OCI-LY1 (cell line): ENCODE data around the gene STARD13.

ENCODE experiments used
- H2AFZ ChIP-seq: fragments of 200-600 bp; sonication (generic), shearing (Covaris generic); 2 replicates; pipeline ENCODE4 v1.6.0; 2014; ENCODE audit warnings: antibody characterized with exemption, mild to moderate bottlenecking, low read length
- H3F3A ChIP-seq: fragments of 200-600 bp; sonication (generic), shearing (Covaris generic); 2 replicates; pipeline ENCODE4 v1.6.0; 2014; ENCODE audit warnings: mild to moderate bottlenecking, antibody characterized with exemption, low read length, moderate library complexity; ENCODE audit not compliant: insufficient read depth
- H3K27ac ChIP-seq: fragments of 200-600 bp; sonication (generic); 2 replicates; pipeline ENCODE4 v1.5.1; 2014; ENCODE audit warnings: low read length, mixed run types, mild to moderate bottlenecking, low read depth; ENCODE audit not compliant: poor library complexity, severe bottlenecking
- H3K27me3 ChIP-seq: fragments of 200-600 bp; sonication (generic); 2 replicates; pipeline ENCODE4 v1.6.0; 2014; ENCODE audit warnings: antibody characterized with exemption, mild to moderate bottlenecking, low read length, moderate library complexity; ENCODE audit not compliant: insufficient read depth
- H3K36me3 ChIP-seq: fragments of 200-600 bp; sonication (generic); 2 replicates; pipeline ENCODE4 v1.6.1; 2014; ENCODE audit warnings: mild to moderate bottlenecking, antibody characterized with exemption, low read length, moderate library complexity, mixed read lengths; ENCODE audit not compliant: insufficient read depth
- H3K4me1 ChIP-seq: fragments of 200-600 bp; sonication (generic); 2 replicates; pipeline ENCODE4 v1.5.1; 2014; ENCODE audit warnings: mild to moderate bottlenecking, low read length, moderate library complexity; ENCODE audit not compliant: insufficient read depth, severe bottlenecking
- H3K4me2 ChIP-seq: fragments of 200-600 bp; sonication (generic), shearing (Covaris generic); 2 replicates; pipeline ENCODE4 v1.6.1; 2014; ENCODE audit warnings: low read length
- H3K4me3 ChIP-seq: fragments of 200-600 bp; sonication (generic); 2 replicates; pipeline ENCODE4 v1.5.1; 2014; ENCODE audit warnings: low read length, low read depth, mild to moderate bottlenecking, mixed read lengths; ENCODE audit not compliant: poor library complexity, severe bottlenecking
- H3K79me2 ChIP-seq: fragments of 200-600 bp; shearing (Covaris generic); 2 replicates; pipeline ENCODE4 v1.6.1; 2016; ENCODE audit warnings: mixed run types, low read length, mixed read lengths; ENCODE audit not compliant: insufficient read depth
- H3K9ac ChIP-seq: fragments of 200-600 bp; sonication (generic), shearing (Covaris generic); 2 replicates; pipeline ENCODE4 v1.6.1; 2014; ENCODE audit warnings: mild to moderate bottlenecking, low read length, mixed read lengths
- H3K9me2 ChIP-seq: fragments of 200-600 bp; sonication (generic), shearing (Covaris generic); 2 replicates; pipeline ENCODE4 v1.6.1; 2014; ENCODE audit warnings: low read depth, mild to moderate bottlenecking, low read length, mixed read lengths
- H3K9me3 ChIP-seq: fragments of 200-600 bp; shearing (Covaris generic); 2 replicates; pipeline ENCODE4 v1.6.1; 2014; ENCODE audit warnings: low read length, mixed read lengths
- H4K20me1 ChIP-seq: fragments of 200-600 bp; sonication (generic), shearing (Covaris generic); 2 replicates; pipeline ENCODE4 v1.6.0; 2016; ENCODE audit warnings: mild to moderate bottlenecking, low read length; ENCODE audit not compliant: insufficient read depth
- EZH2 ChIP-seq: fragments of 200-600 bp; sonication (generic), shearing (Covaris generic); IDR thresholded peaks from 2 replicates; pipeline ENCODE4 v1.8.0; 2017; ENCODE audit warnings: borderline replicate concordance, mixed run types, mild to moderate bottlenecking, antibody characterized with exemption, low read length, moderate library complexity, mixed read lengths
- TF ChIP-seq, protein P1 (sequence below): fragments of 200-600 bp; sonication (generic), shearing (Covaris generic); IDR thresholded peaks from 2 replicates; pipeline ENCODE4 v1.5.1; 2017; ENCODE audit warnings: mild to moderate bottlenecking, antibody characterized with exemption, low read length, moderate library complexity, mixed read lengths

Gene STARD13

GRCh38 chr13:33235564-33235963 is 50.0 kb downstream of the STARD13 start:
- Histone ChIP-seq H4K20me1 (no peaks in the 10 kb centered on the region), H3K9me2 (no peaks in the 10 kb centered on the region), H3F3A (no peaks in the 10 kb centered on the region), H3K27me3 (no peaks in the 10 kb centered on the region), H3K36me3 (no peaks in the 10 kb centered on the region), H3K4me1 (no peaks in the 10 kb centered on the region), H3K9me3 (no peaks in the 10 kb centered on the region), H2AFZ (no peak overlapping the region), H3K27ac (no peak overlapping the region), H3K9ac (no peak overlapping the region), H3K4me2 (no peak overlapping the region), H3K79me2 (no peaks in the 10 kb centered on the region), H3K4me3 (no peak overlapping the region)
- no peak for TF ChIP-seq EZH2

DNA sequence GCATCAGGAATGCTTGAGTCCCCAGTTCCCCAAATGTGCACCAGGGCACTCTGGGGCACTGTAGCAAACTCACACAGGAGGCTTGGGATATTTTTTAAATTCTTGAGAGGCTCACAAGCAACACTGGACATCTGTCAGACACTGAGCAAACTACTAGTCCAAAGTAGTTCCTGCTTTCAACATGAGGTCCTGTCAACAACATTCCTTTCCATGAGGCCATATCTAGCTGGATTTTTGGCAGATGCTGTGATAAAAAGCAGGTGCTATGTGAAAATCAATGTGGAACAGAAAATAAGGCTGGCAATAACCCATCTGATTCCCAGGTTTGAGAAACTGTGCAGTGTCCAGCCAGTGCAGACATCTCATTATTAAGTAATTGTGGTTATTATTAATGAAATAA is 50.5 kb downstream of the STARD13 start:
- no peaks in the 10 kb centered on the region for H3K9me3 ChIP-seq
- H3F3A ChIP-seq: no peaks in the 10 kb centered on the region
- no peaks in the 10 kb centered on the region for H3K4me1 ChIP-seq
- no peaks in the 10 kb centered on the region for H3K79me2 ChIP-seq
- no peaks in the 10 kb centered on the region for H4K20me1 ChIP-seq
- H3K27ac ChIP-seq: no peak overlapping the region
- no peaks in the 10 kb centered on the region for H3K9me2 ChIP-seq
- H3K27me3 ChIP-seq: no peaks in the 10 kb centered on the region
- H3K4me2 ChIP-seq: no peak overlapping the region
- TF ChIP-seq, protein P1, sequence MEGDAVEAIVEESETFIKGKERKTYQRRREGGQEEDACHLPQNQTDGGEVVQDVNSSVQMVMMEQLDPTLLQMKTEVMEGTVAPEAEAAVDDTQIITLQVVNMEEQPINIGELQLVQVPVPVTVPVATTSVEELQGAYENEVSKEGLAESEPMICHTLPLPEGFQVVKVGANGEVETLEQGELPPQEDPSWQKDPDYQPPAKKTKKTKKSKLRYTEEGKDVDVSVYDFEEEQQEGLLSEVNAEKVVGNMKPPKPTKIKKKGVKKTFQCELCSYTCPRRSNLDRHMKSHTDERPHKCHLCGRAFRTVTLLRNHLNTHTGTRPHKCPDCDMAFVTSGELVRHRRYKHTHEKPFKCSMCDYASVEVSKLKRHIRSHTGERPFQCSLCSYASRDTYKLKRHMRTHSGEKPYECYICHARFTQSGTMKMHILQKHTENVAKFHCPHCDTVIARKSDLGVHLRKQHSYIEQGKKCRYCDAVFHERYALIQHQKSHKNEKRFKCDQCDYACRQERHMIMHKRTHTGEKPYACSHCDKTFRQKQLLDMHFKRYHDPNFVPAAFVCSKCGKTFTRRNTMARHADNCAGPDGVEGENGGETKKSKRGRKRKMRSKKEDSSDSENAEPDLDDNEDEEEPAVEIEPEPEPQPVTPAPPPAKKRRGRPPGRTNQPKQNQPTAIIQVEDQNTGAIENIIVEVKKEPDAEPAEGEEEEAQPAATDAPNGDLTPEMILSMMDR: no peak
- TF ChIP-seq EZH2: no peak
- H2AFZ ChIP-seq: no peak overlapping the region
- H3K4me3 ChIP-seq: no peak overlapping the region
- H3K36me3 ChIP-seq: no peaks in the 10 kb centered on the region
- no peak overlapping the region for H3K9ac ChIP-seq

DNA sequence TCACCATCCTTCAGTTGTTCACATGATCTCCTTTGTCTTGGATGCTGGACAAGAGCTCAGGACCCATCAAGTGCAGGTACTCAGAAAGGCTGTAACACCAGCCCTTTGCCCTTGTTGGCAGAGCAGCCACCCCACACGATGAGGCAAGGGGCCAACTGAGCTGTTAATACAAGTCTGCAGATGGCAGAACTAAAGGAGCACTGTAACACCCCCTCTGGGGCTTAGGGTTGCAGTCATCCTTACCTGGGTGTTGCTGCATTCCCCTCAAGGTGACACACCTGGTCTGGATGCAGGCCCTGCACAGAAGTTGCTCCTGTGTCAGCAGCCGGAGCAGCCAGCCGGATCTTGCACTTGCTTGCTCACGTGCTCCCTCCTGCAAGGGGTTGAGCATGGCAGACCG is 52.0 kb downstream of the STARD13 start:
- H3K4me1 ChIP-seq: peaks cover 4% of the 10 kb centered on the region

GRCh38 chr13:33232883-33233282 is 52.7 kb downstream of the STARD13 start:
- Histone ChIP-seq H3K4me1 (peaks cover 4% of the 10 kb centered on the region), H3K27ac (no peak overlapping the region), H3K9me3 (no peaks in the 10 kb centered on the region), H4K20me1 (no peaks in the 10 kb centered on the region), H3K27me3 (no peaks in the 10 kb centered on the region), H3K36me3 (no peaks in the 10 kb centered on the region), H3K79me2 (no peaks in the 10 kb centered on the region), H2AFZ (no peak overlapping the region), H3K9me2 (no peaks in the 10 kb centered on the region), H3F3A (no peaks in the 10 kb centered on the region), H3K4me3 (no peak overlapping the region), H3K9ac (no peak overlapping the region), H3K4me2 (no peak overlapping the region)
- TF ChIP-seq EZH2: no peak
- TF ChIP-seq, protein P1: no peak

More for the DNA sequence above, 52.0 kb downstream of the STARD13 start:
- no peaks in the 10 kb centered on the region for H3K9me3 ChIP-seq
- no peak overlapping the region for H3K9ac ChIP-seq
- H4K20me1 ChIP-seq: no peaks in the 10 kb centered on the region
- no peak overlapping the region for H3K4me2 ChIP-seq
- H2AFZ ChIP-seq: no peak overlapping the region
- no peaks in the 10 kb centered on the region for H3K9me2 ChIP-seq
- no peak overlapping the region for H3K4me3 ChIP-seq
- H3K79me2 ChIP-seq: no peaks in the 10 kb centered on the region
- H3K27ac ChIP-seq: no peak overlapping the region
- TF ChIP-seq, protein P1: no peak
- no peak for TF ChIP-seq EZH2
- H3F3A ChIP-seq: no peaks in the 10 kb centered on the region
- no peaks in the 10 kb centered on the region for H3K27me3 ChIP-seq
- H3K36me3 ChIP-seq: no peaks in the 10 kb centered on the region
